Neural progenitor cell (in vitro differentiated cells): Measurements from ENCODE around the gene ELP5.

Source experiments
- CTCF ChIP-seq: fragments of 200-600 bp; sonication (generic); IDR thresholded peaks from 2 replicates; pipeline ENCODE4 v1.5.1; 2017; ENCODE audit warnings: antibody characterized with exemption, mild to moderate bottlenecking
- EZH2 ChIP-seq: fragments of 200-600 bp; sonication (generic); IDR thresholded peaks from 2 replicates; pipeline ENCODE4 v1.6.1; 2017; ENCODE audit warnings: antibody characterized with exemption, mild to moderate bottlenecking, moderate library complexity
- EZH2phosphoT487 ChIP-seq: fragments of 200-600 bp; sonication (generic); IDR thresholded peaks from 2 replicates; pipeline ENCODE4 v1.6.1; 2017; ENCODE audit warnings: antibody characterized with exemption

- TF ChIP-seq EZH2 (no peak), CTCF (no peak), EZH2phosphoT487 (no peak)
These were observed 56.8 kb downstream of the ELP5 start for GRCh38 chr17:7308625-7309433.
